GM21515 (cell line): Measurements from ENCODE around the gene SH3TC1.

ENCODE experiments used
- ATAC-seq: cut with Tn5 transposase; IDR thresholded peaks from one replicate; pipeline ENCODE4 v1.9.1; 2021; ENCODE audit not compliant: unreplicated experiment

The SH3TC1 gene

DNA sequence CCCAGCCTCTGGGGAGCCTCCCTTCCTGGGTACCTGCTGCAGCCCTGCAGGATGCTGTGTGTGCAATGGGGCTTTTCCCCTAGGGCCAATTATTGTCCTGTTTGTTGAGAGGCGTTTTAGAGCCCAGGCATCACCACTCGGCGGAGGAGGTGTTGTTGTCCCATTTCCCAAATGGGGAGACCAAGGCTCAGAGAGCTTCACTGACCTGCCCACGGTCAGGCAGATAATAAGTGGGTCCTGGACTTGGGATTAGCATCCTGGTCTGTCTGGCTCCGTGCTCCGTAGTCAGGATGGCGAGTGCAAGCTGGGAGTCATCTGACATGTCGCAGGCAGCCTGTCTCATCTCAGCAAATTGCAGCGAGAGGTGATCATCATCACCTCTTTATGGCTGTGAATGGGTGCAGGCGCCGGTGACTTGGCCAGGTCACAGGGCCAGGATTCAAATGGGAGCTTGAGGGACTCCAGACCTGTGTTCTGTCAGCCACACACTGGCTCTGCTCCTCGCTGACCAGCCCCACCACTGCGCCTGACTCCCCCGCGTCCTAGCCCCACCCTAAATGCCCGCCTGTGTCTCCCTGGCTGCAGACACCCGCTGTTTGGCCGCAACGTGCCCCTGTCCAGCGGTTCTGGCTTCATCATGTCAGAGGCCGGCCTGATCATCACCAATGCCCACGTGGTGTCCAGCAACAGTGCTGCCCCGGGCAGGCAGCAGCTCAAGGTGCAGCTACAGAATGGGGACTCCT, 87.1 kb downstream of the SH3TC1 start:
- no peak for ATAC-seq

DNA sequence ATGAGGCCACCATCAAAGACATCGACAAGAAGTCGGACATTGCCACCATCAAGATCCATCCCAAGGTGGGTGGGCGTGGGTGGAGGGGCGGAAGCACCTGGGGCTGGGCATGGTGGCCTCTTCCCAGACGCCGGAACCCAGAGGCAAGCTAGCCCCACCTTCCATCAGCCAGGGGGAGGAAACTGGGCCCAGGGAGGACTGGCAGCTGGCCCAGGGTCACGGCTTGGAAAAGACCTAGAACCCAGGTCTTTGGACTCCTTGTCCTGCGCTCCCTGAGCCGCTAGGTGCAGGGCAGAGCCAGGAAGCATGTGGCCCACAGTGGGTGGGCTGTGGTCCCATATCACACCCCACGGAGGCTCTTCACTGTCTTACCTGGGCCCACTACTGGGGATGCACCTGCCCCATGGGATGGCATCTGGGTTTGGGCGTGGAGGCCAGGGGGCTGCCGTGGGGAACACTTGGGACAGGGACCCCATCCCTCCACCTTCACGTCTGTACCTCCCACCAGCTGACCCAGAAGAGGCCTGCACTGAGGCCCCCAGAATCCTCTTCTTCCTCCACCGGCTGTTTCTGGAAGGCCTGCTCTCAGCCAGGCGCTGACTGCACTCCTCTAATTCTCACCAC, 87.7 kb downstream of the SH3TC1 start:
- ATAC-seq, result no peak

DNA sequence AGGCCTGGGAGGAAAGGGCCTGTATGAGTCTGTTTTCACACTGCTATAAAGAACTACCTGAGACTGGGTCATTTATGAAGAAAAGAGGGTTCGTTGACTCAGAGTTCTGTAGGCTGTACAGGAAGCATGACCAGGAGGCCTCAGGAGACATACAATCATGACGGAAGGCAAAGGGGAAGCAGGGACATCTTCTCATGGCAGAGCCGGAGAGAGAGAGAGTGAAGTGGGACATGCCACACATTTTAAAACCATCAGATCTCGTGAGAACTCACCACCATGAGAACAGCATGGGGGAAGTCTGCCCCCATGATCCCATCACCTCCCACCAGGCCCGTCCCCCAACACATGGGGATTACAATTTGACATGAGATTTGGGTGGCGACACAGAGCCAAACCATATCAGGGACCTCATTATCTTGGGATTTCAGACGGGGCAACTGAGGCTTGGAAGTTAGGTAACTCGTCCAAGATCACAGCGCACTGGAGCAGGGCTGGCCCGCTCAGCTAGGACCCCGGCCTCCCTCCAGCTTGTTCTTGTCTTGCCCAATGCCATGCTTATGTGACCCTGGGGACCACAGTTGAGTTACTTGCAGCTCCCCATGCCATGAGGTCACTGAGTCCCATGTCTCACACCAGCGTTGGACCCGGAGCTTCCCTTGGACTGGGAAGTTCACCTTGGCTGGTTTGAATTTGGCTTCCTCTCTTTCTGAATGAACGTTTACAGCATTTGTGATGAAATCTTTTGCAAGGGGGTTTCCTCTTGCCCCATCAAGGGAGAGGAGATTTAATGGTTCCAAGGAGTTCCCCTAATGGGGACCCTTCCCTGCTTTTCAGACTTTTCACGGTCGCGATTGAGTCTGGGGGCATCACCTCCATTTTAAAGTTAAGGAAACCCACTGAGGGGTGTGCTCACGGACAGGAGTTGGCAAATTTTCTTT, 88.5 kb downstream of the SH3TC1 start:
- ATAC-seq, result no peak

DNA sequence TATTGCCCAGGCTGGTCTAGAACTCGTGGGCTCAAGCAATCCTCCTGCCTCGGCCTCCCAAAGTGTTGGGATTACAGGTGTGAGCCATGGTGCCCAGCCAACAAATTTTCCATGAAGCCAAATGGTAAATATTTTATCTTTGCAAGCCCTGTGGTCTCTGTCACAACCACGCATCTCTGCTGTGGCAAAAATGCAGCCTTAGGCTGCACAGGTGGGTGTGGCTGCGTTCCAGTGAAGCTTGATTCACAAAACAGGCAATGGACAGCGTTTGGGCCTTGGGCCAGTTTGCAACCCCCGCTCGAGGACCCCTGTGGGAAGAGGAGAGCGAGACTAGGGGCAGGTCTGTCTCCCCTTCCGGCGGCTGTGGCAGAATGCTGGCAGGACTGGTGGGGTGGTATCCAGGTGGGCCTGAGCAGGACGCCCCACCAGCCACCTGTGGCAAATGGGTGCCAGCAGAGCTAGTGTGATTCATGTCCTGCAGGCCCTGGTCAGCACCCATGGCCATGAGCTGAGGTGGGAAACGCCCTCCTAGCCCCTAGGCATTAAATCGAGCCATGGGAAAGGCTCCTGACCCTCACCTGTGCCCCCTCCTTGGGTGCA, 90.2 kb downstream of the SH3TC1 start:
- ATAC-seq, result no peak

DNA sequence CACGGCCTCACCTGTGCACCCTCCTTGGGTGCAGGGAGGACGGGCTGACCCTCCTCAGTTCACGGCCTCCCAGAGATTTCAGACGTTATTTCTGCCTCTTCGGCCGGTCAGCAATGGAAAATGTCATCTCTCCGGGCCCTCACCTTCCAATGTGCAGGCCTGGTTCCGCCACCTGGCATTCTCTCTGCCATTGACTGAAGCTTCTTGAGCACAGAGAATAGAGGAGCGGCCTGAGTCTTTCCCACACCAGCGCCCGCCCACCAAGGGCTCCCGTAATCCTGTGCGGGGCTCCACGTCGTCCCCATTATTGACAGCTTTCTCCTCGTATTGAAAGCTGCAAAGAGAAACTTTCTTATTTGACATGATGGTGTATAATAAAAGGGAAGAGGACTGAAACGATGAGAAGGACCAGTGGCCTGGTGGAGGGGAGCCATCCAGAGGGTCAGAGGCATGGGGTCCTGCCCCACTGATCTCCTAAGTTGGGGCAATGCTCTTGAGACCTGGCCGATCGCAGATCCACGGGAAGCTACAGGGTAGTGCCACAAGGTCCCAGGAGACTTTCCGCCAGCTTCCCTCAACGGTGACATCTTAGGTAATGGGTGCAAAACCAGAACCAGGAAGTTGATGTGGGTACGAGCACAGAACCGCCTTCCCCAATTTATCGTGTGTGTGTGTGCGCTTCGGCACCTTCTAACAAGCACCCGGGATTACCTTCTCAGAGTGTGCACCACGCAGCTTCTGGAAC, 91.0 kb downstream of the SH3TC1 start:
- ATAC-seq, result no peak

DNA sequence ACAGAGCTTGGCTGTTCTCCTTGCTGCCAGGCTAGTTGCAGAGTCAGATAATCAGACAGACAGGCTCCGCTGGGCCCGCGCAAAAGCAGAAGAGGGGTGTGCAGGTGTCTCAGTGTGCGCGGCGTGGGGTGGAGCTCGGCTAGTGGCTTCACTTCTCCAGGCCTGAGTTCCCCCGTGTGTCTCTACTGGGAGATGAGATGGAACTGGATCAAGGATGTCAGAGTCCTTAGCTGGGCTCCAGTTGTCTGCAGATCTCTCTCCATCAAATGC, 91.5 kb downstream of the SH3TC1 start:
- ATAC-seq, result no peak
